GM11168 (cell line): ENCODE results near the gene KLHL24.
"Not testable (repeated sequence)": the region's sequence is repeated elsewhere in the genome, so short reads cannot be mapped to it uniquely, and the experiment has no call there.

Experiments
- in situ Hi-C: fragments of 300-500 bp; cut with MboI; formaldehyde crosslinking; loops from one replicate; pipeline ENCODE4 v1.12.0; 2022; ENCODE audit warnings: low sequenced_read_pairs; ENCODE audit not compliant: unreplicated experiment

The KLHL24 gene

GRCh38 chr3:183635431-183636220 is at the start of gene KLHL24:
Gene KLHL24, plus strand, starts transcription at chr3:183635623. Its CDS starts 14,734 bp downstream, at chr3:183650357.
- in situ Hi-C loops, result no loop called here

- in situ Hi-C loops, result no loop called here
Measured at GRCh38 chr3:183586477-183586876, 48.9 kb upstream of the KLHL24 start.

GRCh38 chr3:183587336-183587735 is 48.1 kb upstream of the KLHL24 start:
- in situ Hi-C loops, result no loop called here

- in situ Hi-C loops, result no loop called here
Measured at GRCh38 chr3:183590442-183590841, 45.0 kb upstream of the KLHL24 start.

- in situ Hi-C loops, result no loop called here
Measured at GRCh38 chr3:183591881-183592521, 43.4 kb upstream of the KLHL24 start.

- in situ Hi-C loops, result no loop called here
Measured at GRCh38 chr3:183592821-183593220, 42.6 kb upstream of the KLHL24 start.

GRCh38 chr3:183594636-183595035 is 40.8 kb upstream of the KLHL24 start:
- in situ Hi-C loops, result no loop called here

GRCh38 chr3:183597959-183598358 is 37.5 kb upstream of the KLHL24 start:
- in situ Hi-C loops, result no loop called here

GRCh38 chr3:183611326-183611725 is 24.1 kb upstream of the KLHL24 start:
- in situ Hi-C loops, result not testable (repeated sequence)

- in situ Hi-C loops, result no loop called here
Measured at GRCh38 chr3:183613366-183614285, 21.8 kb upstream of the KLHL24 start.

GRCh38 chr3:183618542-183618941 is 16.9 kb upstream of the KLHL24 start:
- in situ Hi-C loops, result no loop called here

- in situ Hi-C loops, result no loop called here
Measured at GRCh38 chr3:183619010-183619409, 16.4 kb upstream of the KLHL24 start.

GRCh38 chr3:183619624-183620251 is 15.7 kb upstream of the KLHL24 start:
- in situ Hi-C loops, result no loop called here

- in situ Hi-C loops, result no loop called here
Measured at GRCh38 chr3:183620252-183620628, 15.2 kb upstream of the KLHL24 start.

- in situ Hi-C loops, result not testable (repeated sequence)
Measured at GRCh38 chr3:183622473-183622872, 12.9 kb upstream of the KLHL24 start.

GRCh38 chr3:183626877-183627594 is 8.4 kb upstream of the KLHL24 start:
- in situ Hi-C loops, result no loop called here

GRCh38 chr3:183629546-183630301 is 5.7 kb upstream of the KLHL24 start:
- in situ Hi-C loops, result no loop called here

- in situ Hi-C loops, result no loop called here
Measured at GRCh38 chr3:183631715-183632114, 3.7 kb upstream of the KLHL24 start.

- in situ Hi-C loops, result not testable (repeated sequence)
Measured at GRCh38 chr3:183632725-183633124, 2.7 kb upstream of the KLHL24 start.
